GM21786 (cell line): Measurements from ENCODE around the gene SUGP2.
A peak's percentile ranks its signal among the peaks of the same experiment; 100 is the strongest.
"Not testable (repeated sequence)": the region's sequence is repeated elsewhere in the genome, so short reads cannot be mapped to it uniquely, and the experiment has no call there.

Source experiments
- ATAC-seq: cut with Tn5 transposase; IDR thresholded peaks from one replicate; pipeline ENCODE4 v1.9.1; 2021; ENCODE audit not compliant: unreplicated experiment

The SUGP2 gene

GRCh38 chr19:19034204-19034624 lies 897 bp upstream of the SUGP2 start:
- peak; percentile 34 for ATAC-seq

- no peak for ATAC-seq
Observed at GRCh38 chr19:19033176-19033425, 216 bp downstream of the SUGP2 start.

GRCh38 chr19:19032420-19033175 lies 719 bp downstream of the SUGP2 start:
- ATAC-seq: peak; percentile 13

GRCh38 chr19:19031891-19032290 lies 1.4 kb downstream of the SUGP2 start:
- no peak for ATAC-seq

GRCh38 chr19:19028526-19028925 lies 4.8 kb downstream of the SUGP2 start:
- no peak for ATAC-seq

GRCh38 chr19:19027228-19027627 lies 6.1 kb downstream of the SUGP2 start:
- ATAC-seq: no peak

GRCh38 chr19:19026299-19026971 lies 6.9 kb downstream of the SUGP2 start:
- ATAC-seq: no peak

GRCh38 chr19:19025861-19026260 lies 7.5 kb downstream of the SUGP2 start:
- ATAC-seq: no peak

- not testable (repeated sequence) for ATAC-seq
Observed at GRCh38 chr19:19023376-19023775, 9.9 kb downstream of the SUGP2 start.

GRCh38 chr19:19022380-19022961 lies 10.8 kb downstream of the SUGP2 start:
- ATAC-seq: no peak

- no peak for ATAC-seq
Observed at GRCh38 chr19:19021115-19021514, 12.2 kb downstream of the SUGP2 start.

GRCh38 chr19:19010551-19010950 lies 22.8 kb downstream of the SUGP2 start:
- ATAC-seq: no peak

- ATAC-seq: no peak
Observed at GRCh38 chr19:19009951-19010350, 23.4 kb downstream of the SUGP2 start.

- no peak for ATAC-seq
Observed at GRCh38 chr19:19006213-19006612, 27.1 kb downstream of the SUGP2 start.

GRCh38 chr19:19004144-19004543 lies 29.2 kb downstream of the SUGP2 start:
- no peak for ATAC-seq

GRCh38 chr19:18999896-19000620 lies 33.3 kb downstream of the SUGP2 start:
- ATAC-seq: no peak

- ATAC-seq: no peak
Observed at GRCh38 chr19:18999016-18999758, 34.1 kb downstream of the SUGP2 start.

GRCh38 chr19:18998276-18998675 lies 35.0 kb downstream of the SUGP2 start:
- ATAC-seq: no peak

GRCh38 chr19:18996796-18997394 lies 36.4 kb downstream of the SUGP2 start:
- ATAC-seq: no peak

- no peak for ATAC-seq
Observed at GRCh38 chr19:18996351-18996750, 37.0 kb downstream of the SUGP2 start.

GRCh38 chr19:18995804-18996241 lies 37.5 kb downstream of the SUGP2 start:
- no peak for ATAC-seq
